ENCODE data around the gene CPD. TPM values are rescaled to one million over a fixed set of nuclear protein-coding genes. Genes with fewer than 3 reads are reported as not detected.

The CPD gene
- total RNA-seq, 2 donors from 2014 or later: 56.5 to 89.5 TPM

DNA sequence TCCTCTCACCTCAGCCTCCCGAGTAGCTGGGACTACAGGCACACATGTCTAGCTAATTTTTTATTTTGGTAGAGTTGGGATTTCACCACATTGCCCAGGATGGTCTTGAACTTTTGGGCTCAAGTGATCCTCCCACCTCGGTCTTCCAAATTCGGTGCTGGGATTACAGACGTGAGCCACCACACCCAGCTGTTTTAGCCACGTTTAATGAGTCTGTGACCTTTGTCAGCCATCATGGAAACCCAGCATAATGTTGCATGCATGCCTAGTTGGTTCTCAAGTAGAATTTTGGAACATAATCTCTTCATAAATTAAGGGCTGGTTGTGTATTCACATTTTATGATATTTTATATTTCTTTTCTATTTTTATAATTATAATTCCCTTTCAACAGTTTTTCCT, 140.4 kb downstream of the CPD start:
- Histone ChIP-seq H3K9ac (ENCODE audit: low read depth in 2 of 2, low read length in 2 of 2) (no peak overlapping the region), H3K36me3 (no peaks in the 10 kb centered on the region), H3K4me3 (no peak overlapping the region), H3K27ac (no peak overlapping the region), H3K27me3 (no peaks in the 10 kb centered on the region), H3K9me3 (no peaks in the 10 kb centered on the region), H3K4me1 (no peaks in the 10 kb centered on the region)
- TF ChIP-seq CTCF (IDR thresholded peaks at IDR 0.05): no peak
- intact Hi-C loops (cut with DNase I): no loop called here
- DNase-seq: no peak

Other genes with a start within 250 kb of the CPD start
- under 1 TPM; 0.25 to 0.88 TPM for gene SLC6A4, start 143.2 kb upstream of the CPD start, total RNA-seq
- 10 to 100 TPM; 21.8 to 33.7 TPM for gene BLMH, start 87.0 kb upstream of the CPD start, total RNA-seq
- gene TMIGD1, start 44.9 kb upstream of the CPD start, total RNA-seq: 100 to 1,000 TPM in 1 of 2 donors, 10 to 100 TPM in 1; 14.4 to 107 TPM
- gene GOSR1, start 98.5 kb downstream of the CPD start, total RNA-seq: 10 to 100 TPM; 48.7 to 53.9 TPM